H1 (cell line): ENCODE results near the gene GNG8. TPM values are rescaled to one million over a fixed set of nuclear protein-coding genes. Genes with fewer than 3 reads are reported as not detected.

ENCODE experiments used
- CTCF ChIA-PET: fragments of 300-600 bp; sonication (Branson Sonifier 250); formaldehyde crosslinking; loops from one replicate; lab custom pipeline; 2021; ENCODE audit not compliant: partially characterized antibody; lab: Charles Lee
- POLR2A ChIA-PET: fragments of 300-600 bp; sonication (Branson Sonifier 250); formaldehyde crosslinking; loops from one replicate; lab custom pipeline; 2021; ENCODE audit warnings: inconsistent platforms; ENCODE audit not compliant: partially characterized antibody; lab: Charles Lee
- DNase-seq, 2 experiments: peaks; one replicate each; pipeline versions ENCODE4 v3.0.0 to v3.0.0-alpha.2; 2010 to 2022; ENCODE audit warnings: low spot score in 2 of 2, low read depth in 1 of 2, mixed read lengths in 1 of 2
- FAIRE-seq: peaks from 2 replicates; lab custom pipeline; 2011; peaks lifted over from hg19 to GRCh38; lab: Jason Lieb, UNC
- H2AFZ ChIP-seq: 2 replicates; pipeline ENCODE4 v1.8.1; 2012; ENCODE audit warnings: low read length, inconsistent platforms
- H2AK5ac ChIP-seq: 2 replicates; pipeline ENCODE4 v1.6.1; 2013; ENCODE audit warnings: low read depth, low read length
- H2BK120ac ChIP-seq: replicated peaks from 2 replicates; pipeline ENCODE3; 2013; ENCODE audit warnings: low read depth, low read length, inconsistent platforms
- H2BK12ac ChIP-seq: 2 replicates; pipeline ENCODE4 v1.6.1; 2013; ENCODE audit warnings: low read depth, low read length
- H2BK15ac ChIP-seq: 2 replicates; pipeline ENCODE4 v1.6.1; 2013; ENCODE audit warnings: low read length
- H2BK20ac ChIP-seq: 2 replicates; pipeline ENCODE4 v1.6.1; 2013; ENCODE audit warnings: low read length
- H2BK5ac ChIP-seq: 2 replicates; pipeline ENCODE4 v1.6.1; 2013; ENCODE audit warnings: low read depth, low read length
- H3K14ac ChIP-seq: 2 replicates; pipeline ENCODE4 v1.6.1; 2013; ENCODE audit warnings: inconsistent platforms; ENCODE audit not compliant: insufficient read length
- H3K18ac ChIP-seq: 2 replicates; pipeline ENCODE4 v1.6.1; 2013; ENCODE audit warnings: low read length; ENCODE audit errors: extremely low read depth
- H3K23ac ChIP-seq: 2 replicates; pipeline ENCODE4 v1.6.1; 2013; ENCODE audit warnings: inconsistent platforms; ENCODE audit not compliant: insufficient read length
- H3K23me2 ChIP-seq: 2 replicates; pipeline ENCODE4 v1.6.1; 2013; ENCODE audit warnings: low read depth, low read length
- H3K27ac ChIP-seq: 2 replicates; pipeline ENCODE4 v1.6.1; 2011; ENCODE audit warnings: low read depth, low read length, inconsistent platforms
- H3K27me3 ChIP-seq, 4 experiments: replicated peaks in 1 of 4; 1 replicate in 1 of 4; 2 replicates in 3 of 4; pipeline versions ENCODE4 v1.6.1 to v1.8.1; 2011 to 2013; ENCODE audit warnings: low read length in 3 of 4, mild to moderate bottlenecking in 3 of 4, inconsistent platforms in 2 of 4, mixed read lengths in 2 of 4, moderate library complexity in 1 of 4; ENCODE audit not compliant: control insufficient read depth in 3 of 4, insufficient read depth in 3 of 4; ENCODE audit errors: extremely low read depth in 1 of 4
- H3K36me3 ChIP-seq, 4 experiments: 2 replicates each; pipeline versions ENCODE4 v1.6.1 to v1.8.1; 2011 to 2013; ENCODE audit warnings: mild to moderate bottlenecking in 4 of 4, low read length in 3 of 4, moderate library complexity in 2 of 4, control low read depth in 1 of 4, inconsistent platforms in 1 of 4; ENCODE audit not compliant: insufficient read depth in 4 of 4, control insufficient read depth in 2 of 4
- H3K4ac ChIP-seq: replicated peaks from 2 replicates; pipeline ENCODE3; 2013; ENCODE audit warnings: low read length, low read depth, mixed read lengths, inconsistent platforms; ENCODE audit not compliant: insufficient read length
- H3K4me1 ChIP-seq, 4 experiments: replicated peaks in 1 of 4; 1 replicate in 1 of 4; 2 replicates in 3 of 4; pipeline versions ENCODE4 v1.6.1 to v1.8.1; 2011 to 2013; ENCODE audit warnings: low read length in 3 of 4, inconsistent platforms in 2 of 4, mixed read lengths in 1 of 4; ENCODE audit not compliant: insufficient read depth in 4 of 4, control insufficient read depth in 3 of 4
- H3K4me2 ChIP-seq, 2 experiments: 2 replicates each; pipeline versions ENCODE4 v1.6.1 to v1.8.1; 2011 to 2013; ENCODE audit warnings: low read depth in 2 of 2, low read length in 2 of 2, control low read depth in 1 of 2, inconsistent platforms in 1 of 2, mild to moderate bottlenecking in 1 of 2; ENCODE audit not compliant: insufficient read depth in 1 of 2
- H3K4me3 ChIP-seq, 4 experiments: fragments of 200-600, 300-600 bp in 1 of 4; sonication (generic), shearing (Covaris generic), sonication (Bioruptor Twin) in 1 of 4; 2 replicates each; pipeline versions ENCODE4 v1.5.1 to v1.8.1; 2011 to 2016; ENCODE audit warnings: low read length in 4 of 4, low read depth in 3 of 4, control low read depth in 2 of 4, inconsistent platforms in 2 of 4, mild to moderate bottlenecking in 2 of 4, mixed read lengths in 1 of 4, moderate library complexity in 1 of 4; ENCODE audit not compliant: insufficient read depth in 2 of 4; ENCODE audit errors: extremely low read depth in 1 of 4
- H3K56ac ChIP-seq: replicated peaks from 2 replicates; pipeline ENCODE3; 2013; ENCODE audit warnings: low read depth, mild to moderate bottlenecking, mixed read lengths, low read length, inconsistent platforms; ENCODE audit not compliant: insufficient read length
- H3K79me1 ChIP-seq: 2 replicates; pipeline ENCODE4 v1.6.1; 2013; ENCODE audit warnings: low read depth, low read length, control low read depth
- H3K79me2 ChIP-seq, 2 experiments: 2 replicates each; pipeline versions ENCODE4 v1.6.1 to v1.8.1; 2012 to 2013; ENCODE audit warnings: low read length in 2 of 2, mild to moderate bottlenecking in 2 of 2, inconsistent platforms in 1 of 2; ENCODE audit not compliant: insufficient read depth in 2 of 2, control insufficient read depth in 1 of 2
- H3K9ac ChIP-seq, 4 experiments: replicated peaks in 1 of 4; 1 replicate in 1 of 4; 2 replicates in 3 of 4; pipeline versions ENCODE4 v1.6.1 to v1.8.1; 2011 to 2013; ENCODE audit warnings: low read depth in 3 of 4, low read length in 3 of 4, control low read depth in 2 of 4, mild to moderate bottlenecking in 2 of 4, moderate library complexity in 2 of 4, inconsistent platforms in 1 of 4; ENCODE audit errors: extremely low read depth in 1 of 4
- H3K9me3 ChIP-seq, 2 experiments: 2 replicates each; pipeline versions ENCODE4 v1.6.1 to v1.8.1; 2012 to 2013; ENCODE audit warnings: mild to moderate bottlenecking in 2 of 2, moderate library complexity in 2 of 2, control low read depth in 1 of 2, inconsistent platforms in 1 of 2, low read depth in 1 of 2, low read length in 1 of 2, mixed read lengths in 1 of 2; ENCODE audit not compliant: insufficient read depth in 2 of 2
- H4K20me1 ChIP-seq, 2 experiments: replicated peaks in 1 of 2; 2 replicates each; pipeline versions ENCODE3 to v1.8.1; 2011 to 2013; ENCODE audit warnings: inconsistent platforms in 2 of 2, low read length in 2 of 2, mild to moderate bottlenecking in 1 of 2; ENCODE audit not compliant: insufficient read depth in 2 of 2, control insufficient read depth in 1 of 2
- H4K5ac ChIP-seq: 2 replicates; pipeline ENCODE4 v1.6.1; 2013; ENCODE audit warnings: low read length, low read depth, mixed read lengths, inconsistent platforms; ENCODE audit not compliant: insufficient read length
- H4K8ac ChIP-seq: 2 replicates; pipeline ENCODE4 v1.8.0; 2013; ENCODE audit warnings: mild to moderate bottlenecking, moderate library complexity, low read length, inconsistent platforms; ENCODE audit not compliant: insufficient read depth; ENCODE audit errors: extremely low read depth
- H4K91ac ChIP-seq: replicated peaks from 2 replicates; pipeline ENCODE3; 2013; ENCODE audit warnings: low read length, mixed read lengths, inconsistent platforms; ENCODE audit not compliant: insufficient read length
- EP300 ChIP-seq, 2 experiments: IDR thresholded peaks; 1 replicate in 1 of 2; 2 replicates in 1 of 2; pipeline ENCODE4 v1.6.1; 2011 to 2012; ENCODE audit warnings: low read depth in 2 of 2, low read length in 2 of 2, mild to moderate bottlenecking in 2 of 2, borderline replicate concordance in 1 of 2, inconsistent platforms in 1 of 2, moderate library complexity in 1 of 2
- JUND ChIP-seq: IDR thresholded peaks from 2 replicates; pipeline ENCODE4 v1.6.1; 2011; ENCODE audit warnings: mild to moderate bottlenecking, improper control_type of control experiment, low read length
- KDM4A ChIP-seq: IDR thresholded peaks from one replicate; pipeline ENCODE4 v1.7.1; 2012; ENCODE audit warnings: low read depth, mild to moderate bottlenecking, moderate library complexity, low read length, inconsistent platforms; ENCODE audit not compliant: severe bottlenecking
- RBBP5 ChIP-seq: IDR thresholded peaks from 2 replicates; pipeline ENCODE4 v1.7.1; 2012; ENCODE audit warnings: low read depth, mild to moderate bottlenecking, inconsistent platforms, low read length, moderate library complexity, borderline replicate concordance
- SAP30 ChIP-seq: fragments of 300-600 bp; sonication (generic); IDR thresholded peaks from 2 replicates; pipeline ENCODE4 v1.7.1; 2012; ENCODE audit warnings: low read length, moderate library complexity, mild to moderate bottlenecking, inconsistent platforms; ENCODE audit not compliant: insufficient read depth, insufficient replicate concordance
- SIN3A ChIP-seq, 2 experiments: IDR thresholded peaks in 1 of 2; conservative IDR thresholded peaks in 1 of 2; 2 replicates each; pipeline ENCODE4 v1.6.1; 2011 to 2012; ENCODE audit warnings: low read length in 2 of 2, improper control_type of control experiment in 1 of 2, low read depth in 1 of 2, mild to moderate bottlenecking in 1 of 2
- SUZ12 ChIP-seq: fragments of 200-600 bp; sonication (generic); IDR thresholded peaks from 2 replicates; pipeline ENCODE4 v1.6.1; 2012; ENCODE audit warnings: mild to moderate bottlenecking, inconsistent platforms, low read length, moderate library complexity, mixed read lengths
- WGBS, 2 experiments: shearing (Covaris generic) in 1 of 2; methylation state at CpG; one replicate each; pipeline versions ENCODE4 v1.1.6 to v1.1.7; 2013 to 2015; ENCODE audit warnings: low lambda C conversion rate in 2 of 2, mixed read lengths in 2 of 2, inconsistent platforms in 1 of 2, low coverage in 1 of 2, missing lambda C conversion rate in 1 of 2; ENCODE audit not compliant: insufficient replicate concordance in 2 of 2, insufficient coverage in 1 of 2, insufficient read length in 1 of 2; ENCODE audit errors: extremely low coverage in 1 of 2, missing lambda C conversion rate in 1 of 2; 5-methylcytosine and 5-hydroxymethylcytosine counted together
- polyA plus RNA-seq, 7 experiments: library from polyadenylated mRNA; depleted of rRNA in 3 of 7; stranded (reverse) in 5 of 7; unstranded in 2 of 7; fragments of >200 nt in 5 of 7; fragments of 200-250 nt in 2 of 7; gene quantifications; 1 replicate in 5 of 7; 2 replicates in 1 of 7; 4 replicates in 1 of 7; pipeline versions ENCODE4 v1.2.1 to v1.2.3, GENCODE V29; 2011 to 2013; ENCODE audit warnings: missing spikeins in 2 of 7, mixed read lengths in 2 of 7
- total RNA-seq: library from RNA; stranded (reverse); fragmentation: NEBNext Ultra II Directional; extraction: Animal tissue kit (Norgen Biotek cat#: 25700); gene quantifications from 2 replicates; pipeline ENCODE4 v1.2.1, GENCODE V29; 2021
- TF ChIP-seq, protein P1 (sequence below): IDR thresholded peaks from 2 replicates; pipeline ENCODE4 v1.6.1; 2012; ENCODE audit warnings: inconsistent platforms

Gene GNG8
- total and polyA plus RNA-seq, 2 of the 8 experiments (the other 6 are each of a cell fraction or from before 2014, with no cell fraction given): not detected

DNA sequence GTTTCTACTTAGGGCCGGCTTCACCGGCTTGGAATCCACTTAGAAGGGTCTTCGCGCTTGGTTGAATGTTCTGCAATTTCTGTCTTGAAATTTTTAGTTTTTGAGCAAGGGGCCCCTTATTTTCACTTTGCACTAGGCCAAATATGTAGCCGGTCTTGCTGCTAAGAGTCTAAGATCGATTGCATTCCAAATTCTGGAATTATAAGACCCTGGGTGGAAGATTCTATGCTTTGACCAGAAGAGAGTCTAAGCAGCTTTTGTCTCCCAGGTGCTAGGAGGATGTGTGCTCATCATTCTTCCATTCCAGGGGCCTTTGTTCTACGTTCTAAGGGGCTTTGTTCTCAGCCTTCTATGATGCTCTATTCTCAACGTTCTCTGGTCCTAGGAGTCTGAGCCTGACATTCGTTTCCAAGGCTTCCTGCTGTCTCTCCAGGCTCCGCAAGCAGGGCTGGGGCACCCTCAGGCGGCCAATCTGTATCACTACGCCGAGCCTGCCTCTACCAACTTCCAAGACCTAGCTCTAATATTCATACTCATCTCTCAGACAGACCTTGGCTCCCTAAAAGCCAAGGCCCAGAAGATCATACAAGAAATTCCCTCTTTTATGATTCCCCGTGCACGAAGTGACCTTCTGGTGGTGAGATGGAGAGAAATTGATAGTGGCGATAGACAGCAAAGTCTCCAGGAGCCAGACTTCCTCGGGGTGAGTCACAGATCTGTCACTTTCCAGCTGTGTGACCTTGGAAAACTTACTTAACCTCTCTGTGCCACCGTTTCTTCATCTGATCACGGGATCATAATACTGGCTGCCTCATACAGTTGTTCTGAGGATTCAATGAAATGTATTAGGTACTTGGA lies 26.0 kb upstream of the GNG8 start:
- 16% methylated on average over 19 of the region's 19 CpGs; no CpG with 5 or more reads in 1 of the 2 experiments for WGBS, 2 experiments
- Histone ChIP-seq H4K8ac (no peak overlapping the region), H3K23me2 (peaks cover 12% of the 10 kb centered on the region; the same call in 1 of the 2 replicates), H3K4me1 (peaks cover 0 to 14% (median 9%) of the 10 kb centered on the region in 4 experiments; a peak in 6 of 7 replicates), H2AK5ac (no peak overlapping the region), H3K9ac (peak overlapping the region in 1 of 4 experiments; percentile 13; a peak in 1 of 7 replicates), H3K4me3 (peak overlapping the region in 2 of 4 experiments; percentile 38 to 51; a peak in 5 of 8 replicates), H3K4me2 (peak overlapping the region; percentile 4 to 61; a peak in 2 of 4 replicates), H3K23ac (no peak overlapping the region), H2BK5ac (no peak overlapping the region), H3K27ac (no peak overlapping the region), H2BK12ac (no peak overlapping the region), H3K36me3 (no peaks in the 10 kb centered on the region), H3K79me1 (no peaks in the 10 kb centered on the region), H3K27me3 (peaks cover 0 to 17% (median 11%) of the 10 kb centered on the region in 4 experiments; a peak in 4 of 7 replicates), H2BK20ac (no peak overlapping the region), H4K91ac (no peak overlapping the region), H2AFZ (no peak overlapping the region), H3K56ac (no peak overlapping the region), H4K5ac (no peak overlapping the region), H2BK15ac (no peak overlapping the region), H3K14ac (no peak overlapping the region), H2BK120ac (no peak overlapping the region), H3K4ac (no peak overlapping the region), H4K20me1 (peaks cover 0 to 2% of the 10 kb centered on the region in 2 experiments), H3K79me2 (no peaks in the 10 kb centered on the region), H3K9me3 (no peaks in the 10 kb centered on the region), H3K18ac (no peak overlapping the region)
- POLR2A ChIA-PET: interaction anchor here (0.7 to 2.3 kb wide), 14 partner anchors 11 to 133 kb away, joined by 3 to 8 read pairs (median 4); partner anchors contain the start of genes CALM3 and SLC1A5
- DNase-seq: peak in 1 of 2 experiments; percentile 80
- peak; percentile 86 for FAIRE-seq
- CTCF ChIA-PET: interaction anchor here (0.6 to 18.2 kb wide), 32 partner anchors 10 to 256 kb away, joined by 3 to 341 read pairs (median 5); no protein-coding TSS in a partner anchor
- TF ChIP-seq SIN3A (conservative IDR thresholded peaks at IDR 0.05 in 1 of 2, IDR thresholded peaks at IDR 0.05 in 1 of 2; ENCODE audit: low read depth in 1 of 2, low read length in 2 of 2) (0 out of 4 replicates have a peak, but pooled peaks of 1 of the 2 experiments have one; percentile 40), SAP30 (no peak), JUND (no peak), KDM4A (no peak), SUZ12 (no peak), RBBP5 (no peak), EP300 (IDR thresholded peaks at IDR 0.05; ENCODE audit: borderline replicate concordance in 1 of 2, low read depth in 2 of 2, low read length in 2 of 2) (no peak)
- TF ChIP-seq, protein P1, sequence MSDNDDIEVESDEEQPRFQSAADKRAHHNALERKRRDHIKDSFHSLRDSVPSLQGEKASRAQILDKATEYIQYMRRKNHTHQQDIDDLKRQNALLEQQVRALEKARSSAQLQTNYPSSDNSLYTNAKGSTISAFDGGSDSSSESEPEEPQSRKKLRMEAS: no peak
